Left forelimb (tissue), 1 donor: ENCODE data around the gene IFNL4.
"Not testable (repeated sequence)": the region's sequence is repeated elsewhere in the genome, so short reads cannot be mapped to it uniquely, and the experiment has no call there.

Experiments used
- DNase-seq: peaks from one replicate; pipeline ENCODE4 v3.0.0-alpha.2; 2018; ENCODE audit warnings: low spot score

Gene IFNL4

GRCh38 chr19:39223703-39224279, 24.9 kb downstream of the IFNL4 start:
- DNase-seq, result no peak

- DNase-seq, result not testable (repeated sequence)
Measured at GRCh38 chr19:39219108-39219507, 29.5 kb downstream of the IFNL4 start.

GRCh38 chr19:39218230-39219007, 30.2 kb downstream of the IFNL4 start:
- DNase-seq, result no peak

- DNase-seq, result no peak
Measured at GRCh38 chr19:39217094-39217493, 31.6 kb downstream of the IFNL4 start.

GRCh38 chr19:39215323-39215722, 33.3 kb downstream of the IFNL4 start:
- DNase-seq, result not testable (repeated sequence)

GRCh38 chr19:39212375-39212742, 36.3 kb downstream of the IFNL4 start:
- no peak for DNase-seq

GRCh38 chr19:39211731-39212374, 36.8 kb downstream of the IFNL4 start:
- no peak for DNase-seq

- no peak for DNase-seq
Measured at GRCh38 chr19:39209196-39209595, 39.5 kb downstream of the IFNL4 start.

- no peak for DNase-seq
Measured at GRCh38 chr19:39208175-39208795, 40.4 kb downstream of the IFNL4 start.

GRCh38 chr19:39207293-39207836, 41.3 kb downstream of the IFNL4 start:
- no peak for DNase-seq

- DNase-seq, result no peak
Measured at GRCh38 chr19:39206122-39206521, 42.5 kb downstream of the IFNL4 start.

- no peak for DNase-seq
Measured at GRCh38 chr19:39205449-39205764, 43.2 kb downstream of the IFNL4 start.

- no peak for DNase-seq
Measured at GRCh38 chr19:39203372-39204341, 45.0 kb downstream of the IFNL4 start, which contains the start of gene SYCN. Gene SYCN (minus strand): TSS chr19:39204263. CDS start chr19:39204254, 9 bp downstream.

- no peak for DNase-seq
Measured at GRCh38 chr19:39202998-39203355, 45.7 kb downstream of the IFNL4 start.

- no peak for DNase-seq
Measured at GRCh38 chr19:39200803-39201115, 47.9 kb downstream of the IFNL4 start.

- no peak for DNase-seq
Measured at GRCh38 chr19:39200066-39200802, 48.4 kb downstream of the IFNL4 start.

GRCh38 chr19:39199025-39199424, 49.6 kb downstream of the IFNL4 start:
- DNase-seq, result no peak

GRCh38 chr19:39197808-39198207, 50.8 kb downstream of the IFNL4 start:
- DNase-seq, result no peak

GRCh38 chr19:39196860-39197562, 51.6 kb downstream of the IFNL4 start, which contains the start of gene NCCRP1:
Gene NCCRP1 (plus strand): TSS chr19:39196964. CDS start chr19:39196983, 19 bp downstream.
- no peak for DNase-seq

- no peak for DNase-seq
Measured at GRCh38 chr19:39196320-39196719, 52.3 kb downstream of the IFNL4 start.
